Activated effector memory CD4-positive, alpha-beta T cell treated with Interleukin-2 at 50 U/mL for 16 hours (primary cell): ENCODE measurements around the gene BSCL2.
"Not testable (repeated sequence)": the region's sequence is repeated elsewhere in the genome, so short reads cannot be mapped to it uniquely, and the experiment has no call there.

Experiments used
- DNase-seq: peaks from one replicate; pipeline ENCODE4 v3.0.0-alpha.2; 2020

BSCL2 gene

DNA sequence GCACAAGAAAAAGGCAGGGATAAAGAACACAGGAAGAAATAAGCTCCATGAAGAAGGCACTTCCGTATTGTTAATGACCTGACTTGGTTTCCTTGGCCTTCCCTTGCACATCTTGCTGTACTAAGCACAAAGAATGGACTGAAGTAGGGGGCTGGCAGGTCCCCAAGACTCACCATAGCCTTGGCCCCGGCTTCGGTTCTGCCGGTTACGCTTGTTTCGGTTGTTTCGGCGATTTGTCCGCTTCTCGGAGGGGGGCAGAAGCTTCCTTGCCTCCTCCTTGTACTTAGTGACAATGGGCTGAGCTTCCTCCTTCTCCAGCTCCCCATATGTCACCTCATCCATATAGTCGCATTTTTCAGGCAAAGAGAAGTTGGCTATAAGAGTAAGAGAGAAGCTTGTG lies 9.6 kb upstream of the BSCL2 start:
- no peak for DNase-seq

DNA sequence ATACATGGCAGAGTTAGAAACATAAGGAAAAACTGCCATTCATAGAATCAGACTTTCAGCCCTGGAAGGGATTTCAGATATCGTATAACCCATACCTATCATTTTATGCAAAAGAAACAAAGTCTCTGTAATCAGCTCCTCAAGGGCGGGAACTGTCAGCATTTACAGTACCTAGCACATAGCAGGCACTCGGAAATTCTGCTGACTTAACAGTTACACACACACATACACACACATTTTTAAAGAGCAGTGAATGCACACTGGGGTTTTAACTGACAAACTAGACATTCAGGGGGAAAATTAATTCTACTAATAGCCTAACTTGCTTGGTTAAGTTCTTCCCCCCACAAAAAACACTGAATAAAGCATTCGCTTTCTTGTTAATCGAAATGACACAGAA lies 9.0 kb upstream of the BSCL2 start:
- DNase-seq = no peak

GRCh38 chr11:62715150-62716130 lies 8.2 kb upstream of the BSCL2 start:
- DNase-seq = no peak

- no peak for DNase-seq
These were observed 6.1 kb upstream of the BSCL2 start for GRCh38 chr11:62713343-62713742.

GRCh38 chr11:62712861-62713260 lies 5.6 kb upstream of the BSCL2 start:
- no peak for DNase-seq

DNA sequence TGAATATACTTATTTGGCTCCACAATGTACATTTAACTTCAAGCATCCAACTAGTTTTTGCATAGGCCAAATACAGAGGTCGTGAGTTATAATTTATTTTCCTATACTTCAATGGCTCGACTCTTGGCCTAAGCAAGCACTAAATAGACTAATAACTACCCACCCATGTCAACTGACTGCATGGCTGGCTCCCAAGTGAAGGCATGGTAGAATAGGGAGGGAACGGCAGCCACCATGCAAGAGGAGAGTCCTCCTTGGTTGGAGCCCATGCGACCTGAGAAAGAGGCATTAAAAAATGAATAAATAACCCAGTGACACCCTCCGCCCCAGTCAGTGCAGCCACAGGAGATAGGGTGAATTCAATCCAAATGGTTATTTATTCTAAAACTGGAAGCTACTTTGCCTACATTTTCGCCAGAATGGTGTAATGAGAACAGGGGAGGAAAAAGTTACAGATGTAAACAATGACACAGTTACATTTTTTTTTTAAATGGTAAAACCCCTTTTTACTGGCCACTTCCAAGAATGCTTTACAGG lies 5.1 kb upstream of the BSCL2 start:
- no peak for DNase-seq

- DNase-seq = no peak
These were observed 2.7 kb upstream of the BSCL2 start for GRCh38 chr11:62710001-62710345.

GRCh38 chr11:62709247-62710000 lies 2.2 kb upstream of the BSCL2 start:
- peak; percentile 94 for DNase-seq

DNA sequence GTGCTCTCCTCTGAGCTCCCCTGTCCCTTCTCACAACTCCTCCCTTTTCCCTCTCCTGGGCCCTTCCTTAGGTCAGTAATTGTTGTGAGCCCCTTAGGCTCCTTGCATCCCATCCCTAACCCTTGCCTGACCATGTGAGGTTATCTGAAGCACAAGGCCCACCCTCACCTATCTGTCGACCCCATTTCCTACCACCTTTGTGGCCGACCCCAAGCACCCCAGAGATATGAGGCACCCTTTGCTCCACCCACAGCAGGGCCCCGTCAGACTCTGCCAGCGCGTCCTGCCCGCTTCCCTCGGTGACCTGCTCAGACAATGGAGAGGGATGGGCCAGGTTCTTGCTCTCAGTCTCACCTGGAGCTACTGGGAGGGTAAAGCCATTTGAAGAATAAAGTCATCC lies 1.6 kb upstream of the BSCL2 start:
- peak; percentile 40 for DNase-seq

DNA sequence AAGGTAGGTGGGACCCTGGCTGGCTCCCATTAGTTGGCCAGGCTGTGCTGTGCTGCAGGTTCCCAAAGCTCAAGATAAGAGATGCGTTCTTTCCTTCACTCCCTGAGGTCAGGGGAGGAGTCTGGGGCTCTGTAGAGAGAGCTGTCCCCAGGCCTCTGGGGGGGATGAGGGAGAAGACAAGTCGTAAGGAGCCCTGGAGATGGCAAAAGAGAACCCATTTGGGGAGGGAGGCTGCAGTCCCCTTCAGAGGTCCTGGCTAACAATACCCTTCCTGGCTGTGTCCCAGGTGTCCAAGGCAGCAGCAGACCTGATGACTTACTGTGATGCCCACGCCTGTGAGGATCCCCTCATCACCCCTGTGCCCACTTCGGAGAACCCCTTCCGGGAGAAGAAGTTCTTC lies 1.2 kb upstream of the BSCL2 start:
- no peak for DNase-seq

GRCh38 chr11:62706850-62707247 lies 375 bp downstream of the BSCL2 start:
- no peak for DNase-seq

- DNase-seq = peak; percentile 88
These were observed 1.1 kb downstream of the BSCL2 start for GRCh38 chr11:62705880-62706849.

DNA sequence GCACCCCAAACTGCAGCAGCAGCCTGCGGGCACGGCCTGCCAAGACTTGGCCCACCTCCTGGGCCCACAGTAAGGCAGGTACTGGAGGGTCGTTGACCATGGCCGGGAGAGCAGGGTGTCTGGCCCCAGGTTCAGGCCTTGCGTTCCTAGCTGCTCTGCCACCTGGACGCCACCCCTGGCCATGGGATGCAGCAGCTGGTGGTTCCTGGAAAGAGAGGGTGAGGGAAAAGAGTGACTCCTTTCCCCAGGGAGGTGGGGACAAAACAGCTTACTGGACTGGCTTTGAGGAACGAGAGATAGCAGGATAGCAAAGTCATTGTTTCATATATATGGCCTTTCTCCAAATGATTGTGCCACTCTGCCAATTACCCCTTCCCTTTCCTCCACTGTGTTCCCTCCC lies 1.8 kb downstream of the BSCL2 start:
- DNase-seq = no peak

DNA sequence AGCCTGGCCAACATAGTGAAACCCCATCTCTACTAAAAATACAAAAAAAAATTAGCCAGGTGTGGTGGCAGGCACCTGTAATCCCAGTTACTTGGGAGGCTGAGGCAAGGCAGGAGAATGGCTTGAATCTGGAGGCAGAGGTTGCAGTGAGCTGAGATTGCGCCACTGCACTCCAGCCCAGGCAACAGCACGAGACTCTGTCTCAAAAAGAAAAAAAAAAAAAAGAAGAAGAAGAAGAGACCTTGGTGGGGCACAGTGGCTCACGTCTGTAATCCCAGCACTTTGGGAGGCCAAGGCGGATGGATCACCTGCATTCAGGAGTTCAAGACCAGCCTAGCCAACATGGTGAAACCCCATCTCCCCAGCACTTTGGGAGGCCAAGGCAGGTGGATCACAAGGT lies 3.3 kb downstream of the BSCL2 start:
- DNase-seq = not testable (repeated sequence)

DNA sequence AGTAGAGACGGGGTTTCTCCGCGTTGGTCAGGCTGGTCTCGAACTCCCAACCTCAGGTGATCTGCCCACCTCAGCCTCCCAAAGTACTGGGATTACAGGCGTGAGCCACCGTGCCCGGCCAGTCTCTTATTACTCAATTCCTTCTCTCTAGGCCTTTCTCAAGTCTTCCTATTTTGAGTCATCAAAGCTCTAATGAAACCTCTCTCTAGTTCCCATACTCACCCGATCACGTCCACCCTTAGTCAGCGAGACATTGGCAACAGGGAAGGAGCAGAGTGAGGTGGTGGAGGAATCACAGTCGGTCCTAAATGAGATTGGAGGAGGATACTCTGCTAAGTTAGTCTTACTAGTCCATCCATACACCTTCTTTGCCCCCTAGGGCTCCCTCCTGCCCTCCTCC lies 5.0 kb downstream of the BSCL2 start:
- DNase-seq = no peak

DNA sequence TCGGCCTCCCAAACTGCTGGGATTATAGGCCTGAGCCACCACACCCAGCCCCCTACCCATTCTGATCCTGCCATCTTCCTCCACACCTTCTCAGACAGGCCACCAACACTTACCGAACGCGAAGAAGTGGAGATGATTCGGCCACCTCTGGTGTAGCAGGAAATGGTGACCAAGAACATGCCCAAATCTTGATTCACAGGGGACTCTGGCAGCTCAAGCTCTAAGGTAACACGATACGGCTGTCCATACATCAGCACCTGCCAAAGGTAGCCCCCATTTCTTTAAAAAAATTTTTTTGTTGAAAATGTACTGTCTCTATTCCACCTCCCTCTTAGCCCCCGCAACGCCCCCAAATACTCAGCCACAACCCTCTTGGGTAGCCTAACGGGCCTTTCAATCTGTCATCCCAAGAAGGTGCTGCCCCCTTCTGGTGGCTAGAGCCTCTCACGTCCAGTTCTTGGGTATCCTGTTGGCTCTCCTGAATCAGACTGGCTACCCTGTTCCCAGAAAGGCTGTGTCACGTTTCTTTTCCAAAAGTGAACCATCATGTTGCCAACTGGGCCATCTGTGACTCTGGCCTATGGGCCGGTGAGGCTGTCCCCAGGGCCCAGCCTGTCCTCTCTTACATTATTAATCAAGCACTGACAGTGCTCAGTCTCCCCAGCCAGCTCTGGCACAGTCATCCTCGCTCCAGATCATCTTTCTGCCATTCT lies 12.6 kb downstream of the BSCL2 start:
- peak; percentile 56 for DNase-seq

GRCh38 chr11:62693624-62694023 lies 13.6 kb downstream of the BSCL2 start:
- not testable (repeated sequence) for DNase-seq

- DNase-seq = no peak
These were observed 17.6 kb downstream of the BSCL2 start, which contains the start of gene LRRN4CL for GRCh38 chr11:62689421-62690183. LRRN4CL (minus strand) TSS chr11:62689530; CDS start chr11:62688508, 1,022 bp downstream.

GRCh38 chr11:62688491-62688890 lies 18.7 kb downstream of the BSCL2 start:
- DNase-seq = no peak

GRCh38 chr11:62687508-62688396 lies 19.5 kb downstream of the BSCL2 start:
- DNase-seq = no peak
